Measurements from ENCODE around the gene TBR1. TPM values are rescaled to one million over a fixed set of nuclear protein-coding genes. Genes with fewer than 3 reads are reported as not detected.
A peak's percentile ranks its signal among the peaks of the same experiment; 100 is the strongest.

TBR1 gene
- total and polyA plus RNA-seq, 10 of the 15 experiments (the other 5 are each of a cell fraction or from before 2014, with no cell fraction given), result 0.01 TPM; not detected in 9

DNA sequence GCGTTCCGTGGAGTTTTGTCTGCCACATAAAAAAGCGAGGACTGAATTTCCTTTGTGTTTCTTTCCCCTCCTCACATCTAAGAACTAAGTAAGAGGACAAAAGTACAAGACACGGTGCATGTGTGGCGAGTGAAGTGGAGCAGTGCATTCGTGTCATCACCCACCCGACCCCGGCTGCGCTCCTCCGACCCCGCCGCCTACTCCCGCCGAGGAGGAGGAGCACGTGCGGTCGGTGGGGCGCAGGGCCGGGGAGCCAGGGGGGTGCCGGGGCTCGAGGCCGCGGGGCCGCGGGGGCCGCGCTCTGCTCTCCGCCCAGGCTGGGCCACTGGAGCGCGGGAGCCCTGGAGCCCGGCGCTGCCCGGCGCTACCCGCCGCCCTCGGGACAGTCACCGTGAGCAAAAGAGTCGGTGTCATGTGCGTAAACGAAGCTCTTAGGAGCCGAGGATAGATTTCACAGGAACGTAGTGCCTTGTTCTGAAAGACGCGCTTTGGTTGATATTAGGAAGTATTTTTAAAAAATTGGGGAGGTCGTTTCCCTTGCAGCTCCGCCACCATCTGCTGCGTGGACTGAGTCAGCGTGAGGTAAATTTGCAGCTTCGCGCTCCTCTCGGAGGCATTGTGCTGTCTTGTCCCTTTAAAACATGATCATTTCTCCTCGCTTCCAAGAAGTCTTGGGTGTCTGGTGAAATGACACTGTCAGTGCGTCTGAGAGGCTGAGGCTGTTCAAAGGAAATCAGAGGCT lies 11.0 kb downstream of the TBR1 start:
- peak; percentile 75 for TF ChIP-seq SUZ12 (IDR thresholded peaks at IDR 0.05; ENCODE audit: unreplicated experiment)
- TF ChIP-seq, protein P1, sequence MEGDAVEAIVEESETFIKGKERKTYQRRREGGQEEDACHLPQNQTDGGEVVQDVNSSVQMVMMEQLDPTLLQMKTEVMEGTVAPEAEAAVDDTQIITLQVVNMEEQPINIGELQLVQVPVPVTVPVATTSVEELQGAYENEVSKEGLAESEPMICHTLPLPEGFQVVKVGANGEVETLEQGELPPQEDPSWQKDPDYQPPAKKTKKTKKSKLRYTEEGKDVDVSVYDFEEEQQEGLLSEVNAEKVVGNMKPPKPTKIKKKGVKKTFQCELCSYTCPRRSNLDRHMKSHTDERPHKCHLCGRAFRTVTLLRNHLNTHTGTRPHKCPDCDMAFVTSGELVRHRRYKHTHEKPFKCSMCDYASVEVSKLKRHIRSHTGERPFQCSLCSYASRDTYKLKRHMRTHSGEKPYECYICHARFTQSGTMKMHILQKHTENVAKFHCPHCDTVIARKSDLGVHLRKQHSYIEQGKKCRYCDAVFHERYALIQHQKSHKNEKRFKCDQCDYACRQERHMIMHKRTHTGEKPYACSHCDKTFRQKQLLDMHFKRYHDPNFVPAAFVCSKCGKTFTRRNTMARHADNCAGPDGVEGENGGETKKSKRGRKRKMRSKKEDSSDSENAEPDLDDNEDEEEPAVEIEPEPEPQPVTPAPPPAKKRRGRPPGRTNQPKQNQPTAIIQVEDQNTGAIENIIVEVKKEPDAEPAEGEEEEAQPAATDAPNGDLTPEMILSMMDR (IDR thresholded peaks at IDR 0.05 in 2 of 3, conservative IDR thresholded peaks at IDR 0.05 in 1 of 3; ENCODE audit: control insufficient read depth in 2 of 3, extremely low read depth in 1 of 3, insufficient read depth in 1 of 3, low read depth in 3 of 3, low read length in 3 of 3), result peak in 2 of 3 experiments; percentile 26 to 36; a peak in 3 of 6 replicates
- no peak for TF ChIP-seq SRF (IDR thresholded peaks at IDR 0.05; ENCODE audit: low read depth in 2 of 2, low read length in 2 of 2)
- TF ChIP-seq BHLHE40 (IDR thresholded peaks at IDR 0.05; ENCODE audit: borderline replicate concordance in 1 of 2, low read depth in 2 of 2, low read length in 1 of 2), result peak in 1 of 2 experiments; percentile 25; a peak in 1 of 4 replicates
- SMC1A ChIA-PET (ENCODE audit: uncharacterized antibody, unreplicated experiment), result no interaction called here
- peak overlapping the region; percentile 67; the same call in 1 of the 2 replicates for H3K4me2 ChIP-seq (ENCODE audit: control insufficient read depth, insufficient read depth)
- intact Hi-C loops (cut with micrococcal nuclease; ENCODE audit: unreplicated experiment) (loop anchor here (10.0 kb wide), 1 partner anchor 518 kb away; no protein-coding TSS in a partner anchor), in situ Hi-C loops (cut with MboI) (no loop called here)
- no peak for DNase-seq (ENCODE audit: low read depth, low spot score)
- H3K27ac ChIP-seq (ENCODE audit: control insufficient read depth, insufficient read depth), result no peak overlapping the region
- BruUV-seq (replicated peaks), result no TSS peak
- H3K9me3 ChIP-seq (replicated peaks; ENCODE audit: control insufficient read depth, insufficient read depth, low read length), result no peaks in the 10 kb centered on the region; the same call in 1 of the 3 replicates
- H3K4me1 ChIP-seq (ENCODE audit: control insufficient read depth, insufficient read depth, low read length), result no peaks in the 10 kb centered on the region
- H3K4me3 ChIP-seq, result no peak overlapping the region
- ATAC-seq, result peak; percentile 29; the same call in 1 of the 3 replicates
- no peaks in the 10 kb centered on the region for H4K20me1 ChIP-seq (ENCODE audit: control insufficient read depth, insufficient read depth)
- no peaks in the 10 kb centered on the region for H3K36me3 ChIP-seq (ENCODE audit: control insufficient read depth in 2 of 2, insufficient read depth in 2 of 2, low read length in 1 of 2)
- RAD21 ChIA-PET (ENCODE audit: unreplicated experiment), result no interaction called here
- no peak for FAIRE-seq
- 39% methylated on average over 33 of the region's 54 CpGs for WGBS (ENCODE audit: insufficient coverage, insufficient replicate concordance, low lambda C conversion rate, missing lambda C conversion rate)
- POLR2A ChIA-PET, result no interaction called here
- H3K9ac ChIP-seq (ENCODE audit: control insufficient read depth, insufficient read depth, low read length), result no peak overlapping the region
- H2AFZ ChIP-seq (ENCODE audit: control insufficient read depth, low read depth, low read length), result peak overlapping the region; percentile 33
- H3K27me3 ChIP-seq (replicated peaks in 1 of 2; ENCODE audit: control insufficient read depth in 2 of 2, insufficient read depth in 2 of 2, low read length in 1 of 2), result peaks cover 8 to 39% of the 10 kb centered on the region in 2 experiments
- CTCF ChIA-PET, result no interaction called here
- no peaks in the 10 kb centered on the region for H3K79me2 ChIP-seq (ENCODE audit: control insufficient read depth, insufficient read depth, low read length)

All from GM12878 (cell line).